GM23338 (cell line): ENCODE results near the gene FKBP1A. TPM values are rescaled to one million over a fixed set of nuclear protein-coding genes. Genes with fewer than 3 reads are reported as not detected.

Experiments
- ATAC-seq: fragments of 200-7000 bp; cut with Tn5 transposase; 3 replicates; pipeline ENCODE4 v1.9.1; 2020
- DNase-seq: peaks from one replicate; pipeline ENCODE4 v3.0.0-alpha.2; 2015; ENCODE audit warnings: low spot score
- H2AFZ ChIP-seq: fragments of 200-600 bp; sonication (generic); 2 replicates; pipeline ENCODE4 v1.8.0; 2016; ENCODE audit warnings: antibody characterized with exemption, mild to moderate bottlenecking, moderate library complexity
- H3F3A ChIP-seq: fragments of 200-600 bp; sonication (generic); replicated peaks from 2 replicates; pipeline ENCODE4 v1.8.0; 2017; ENCODE audit warnings: antibody characterized with exemption, mixed run types, low read depth
- H3K27ac ChIP-seq: fragments of 200-600 bp; sonication (generic); 2 replicates; pipeline ENCODE4 v1.6.1; 2016; ENCODE audit warnings: low read depth
- H3K27me3 ChIP-seq: fragments of 200-600 bp; sonication (generic); 2 replicates; pipeline ENCODE4 v1.8.0; 2016; ENCODE audit warnings: mild to moderate bottlenecking, mixed run types, moderate library complexity; ENCODE audit not compliant: insufficient read depth
- H3K36me3 ChIP-seq: fragments of 200-600 bp; sonication (generic); 2 replicates; pipeline ENCODE4 v1.8.0; 2016; ENCODE audit warnings: mild to moderate bottlenecking; ENCODE audit not compliant: insufficient read depth
- H3K4me1 ChIP-seq: fragments of 200-600 bp; sonication (generic); 2 replicates; pipeline ENCODE4 v1.8.0; 2016; ENCODE audit warnings: mild to moderate bottlenecking, moderate library complexity; ENCODE audit not compliant: insufficient read depth
- H3K4me2 ChIP-seq: fragments of 200-600 bp; sonication (generic); 2 replicates; pipeline ENCODE4 v1.7.1; 2017; ENCODE audit warnings: mixed run types
- H3K4me3 ChIP-seq: fragments of 200-600 bp; sonication (generic); 2 replicates; pipeline ENCODE4 v1.6.1; 2016; ENCODE audit warnings: mixed run types
- H3K79me2 ChIP-seq: fragments of 200-600 bp; sonication (generic); replicated peaks from 2 replicates; pipeline ENCODE4 v1.8.0; 2017; ENCODE audit warnings: mild to moderate bottlenecking; ENCODE audit not compliant: insufficient read depth
- H3K9me2 ChIP-seq: fragments of 200-600 bp; sonication (generic); 2 replicates; pipeline ENCODE4 v1.8.0; 2017; ENCODE audit not compliant: insufficient read depth
- H4K20me1 ChIP-seq: fragments of 200-600 bp; sonication (generic); replicated peaks from 2 replicates; pipeline ENCODE4 v1.8.0; 2017; ENCODE audit warnings: mild to moderate bottlenecking; ENCODE audit not compliant: insufficient read depth
- H3K27ac Mint-ChIP-seq: 2 replicates; pipeline ENCODE4 v1.8.0; 2020; ENCODE audit warnings: inconsistent platforms, mild to moderate bottlenecking, moderate library complexity, mixed read lengths
- H3K27me3 Mint-ChIP-seq: 3 replicates; pipeline ENCODE4 v1.8.0; 2022; ENCODE audit warnings: low read depth, mild to moderate bottlenecking, moderate library complexity, mixed read lengths, inconsistent platforms; ENCODE audit not compliant: insufficient read depth, poor library complexity
- H3K36me3 Mint-ChIP-seq: 3 replicates; pipeline ENCODE4 v1.8.0; 2021; ENCODE audit warnings: low read depth, mild to moderate bottlenecking, inconsistent platforms, moderate library complexity, mixed read lengths
- H3K4me1 Mint-ChIP-seq: 3 replicates; pipeline ENCODE4 v1.8.0; 2020; ENCODE audit warnings: mild to moderate bottlenecking, inconsistent platforms, mixed read lengths
- H3K4me3 Mint-ChIP-seq: 3 replicates; pipeline ENCODE4 v1.8.0; 2021; ENCODE audit warnings: moderate library complexity, mild to moderate bottlenecking, inconsistent platforms, mixed read lengths
- H3K9me3 Mint-ChIP-seq: 3 replicates; pipeline ENCODE4 v1.8.0; 2020; ENCODE audit warnings: moderate library complexity, mild to moderate bottlenecking, inconsistent platforms, mixed read lengths
- CREB1 ChIP-seq: fragments of 250-450 bp; sonication (Bioruptor Pico); IDR thresholded peaks from 2 replicates; pipeline ENCODE4 v1.5.0; 2020; ENCODE audit warnings: low read depth, mild to moderate bottlenecking, moderate library complexity
- CTCF ChIP-seq, 2 experiments: fragments of 200-600 bp in 1 of 2; sonication (generic) in 1 of 2; conservative IDR thresholded peaks; 2 replicates each; pipeline versions ENCODE4 v1.5.1 to v1.6.1; 2016 to 2017; ENCODE audit warnings: antibody characterized with exemption in 2 of 2, low read depth in 2 of 2, mild to moderate bottlenecking in 2 of 2, moderate library complexity in 1 of 2
- ETS1 ChIP-seq: IDR thresholded peaks from 2 replicates; pipeline ENCODE4 v1.6.1; 2016; ENCODE audit warnings: antibody characterized with exemption
- EZH2 ChIP-seq: fragments of 200-600 bp; sonication (generic); IDR thresholded peaks from one replicate; pipeline ENCODE4 v1.8.0; 2017; ENCODE audit warnings: antibody characterized with exemption, mild to moderate bottlenecking, low read depth; ENCODE audit not compliant: unreplicated experiment
- EZH2phosphoT487 ChIP-seq: fragments of 200-600 bp; sonication (generic); IDR thresholded peaks from one replicate; pipeline ENCODE4 v1.8.1; 2018; ENCODE audit warnings: antibody characterized with exemption; ENCODE audit not compliant: unreplicated experiment
- JUNB ChIP-seq: IDR thresholded peaks from one replicate; pipeline ENCODE4 v1.6.1; 2016; ENCODE audit warnings: antibody characterized with exemption; ENCODE audit not compliant: unreplicated experiment
- NANOG ChIP-seq: IDR thresholded peaks from 2 replicates; pipeline ENCODE4 v1.6.1; 2016; ENCODE audit warnings: antibody characterized with exemption, borderline replicate concordance
- POLR2AphosphoS5 ChIP-seq: IDR thresholded peaks from 2 replicates; pipeline ENCODE4 v1.6.1; 2016; ENCODE audit warnings: antibody characterized with exemption, low read depth
- REST ChIP-seq: IDR thresholded peaks from one replicate; pipeline ENCODE4 v1.6.1; 2018; ENCODE audit warnings: antibody characterized with exemption; ENCODE audit not compliant: unreplicated experiment
- STAT1 ChIP-seq: IDR thresholded peaks from one replicate; pipeline ENCODE4 v1.6.1; 2016; ENCODE audit warnings: antibody characterized with exemption; ENCODE audit not compliant: unreplicated experiment
- ZNF114 ChIP-seq: fragments of 250-450 bp; sonication (Bioruptor Pico); IDR thresholded peaks from 2 replicates; pipeline ENCODE4 v1.5.0; 2020; ENCODE audit warnings: mild to moderate bottlenecking, moderate library complexity
- ZNF331 ChIP-seq: fragments of 250-450 bp; sonication (Bioruptor Pico); IDR thresholded peaks from 2 replicates; pipeline ENCODE4 v1.5.0; 2020; ENCODE audit warnings: low read depth, mild to moderate bottlenecking, moderate library complexity
- ZNF462 ChIP-seq: fragments of 250-450 bp; sonication (Bioruptor Pico); IDR thresholded peaks from 2 replicates; pipeline ENCODE4 v1.5.0; 2020; ENCODE audit warnings: mild to moderate bottlenecking, moderate library complexity
- polyA plus RNA-seq: library from polyadenylated mRNA; unstranded; fragments of >200 nt; fragmentation: Nextera tagmentation; extraction: Ambion mirVana; gene quantifications from 2 replicates; pipeline ENCODE4 v1.2.1, GENCODE V29; 2016
- total RNA-seq: library from RNA; depleted of rRNA; stranded (reverse); fragments of >200 nt; shearing (Covaris generic); gene quantifications from 2 replicates; pipeline ENCODE4 v1.2.3, GENCODE V29; 2014

Gene FKBP1A
- total and polyA plus RNA-seq, 2 experiments from 2014 or later = 171 to 350 TPM

DNA sequence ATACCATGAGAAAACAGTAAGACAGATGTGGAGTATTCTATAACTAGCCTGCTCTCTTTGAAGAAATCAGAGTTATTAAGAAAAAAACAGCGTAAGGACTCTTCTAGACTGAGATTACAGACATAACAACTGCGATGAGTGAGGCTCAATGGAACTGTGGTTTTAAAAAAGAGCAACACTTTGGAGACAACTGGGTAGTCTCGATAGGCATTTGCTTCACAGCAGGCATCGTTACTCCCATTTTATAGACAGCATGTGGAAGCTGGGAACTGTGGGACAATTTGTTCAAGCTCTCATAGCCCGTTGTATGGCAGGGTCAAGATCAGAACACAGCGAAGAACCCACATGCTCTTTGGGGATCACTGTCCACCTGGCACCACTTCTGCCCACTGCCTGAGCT, 4.6 kb downstream of the FKBP1A start:
- Histone ChIP-seq H3F3A (0 out of 2 replicates have a peak, but pooled peaks cover 3% of the 10 kb centered on the region), H3K9me2 (no peaks in the 10 kb centered on the region), H3K79me2 (peaks cover 94% of the 10 kb centered on the region), H4K20me1 (peaks cover 79% of the 10 kb centered on the region), H3K27ac (no peak overlapping the region), H3K4me3 (no peak overlapping the region), H3K4me1 (peaks cover 36% of the 10 kb centered on the region), H2AFZ (no peak overlapping the region), H3K36me3 (no peaks in the 10 kb centered on the region), H3K4me2 (no peak overlapping the region), H3K27me3 (no peaks in the 10 kb centered on the region)
- Mint-ChIP-seq H3K27ac (no peak overlapping the region), H3K9me3 (no peaks in the 10 kb centered on the region; the same call in 2 of the 3 replicates), H3K27me3 (peaks cover 5% of the 10 kb centered on the region), H3K4me3 (no peak overlapping the region; the same call in 2 of the 3 replicates), H3K36me3 (peaks cover 2% of the 10 kb centered on the region; the same call in 1 of the 3 replicates), H3K4me1 (peaks cover 49% of the 10 kb centered on the region)
- DNase-seq = no peak
- TF ChIP-seq NANOG (no peak), REST (no peak), ZNF114 (CRISPR knock-in tag) (no peak), JUNB (no peak), EZH2phosphoT487 (no peak), ZNF331 (no peak), EZH2 (no peak), CTCF (conservative IDR thresholded peaks at IDR 0.05; ENCODE audit: low read depth in 2 of 2) (no peak), ZNF462 (CRISPR knock-in tag) (no peak), ETS1 (no peak), POLR2AphosphoS5 (no peak), CREB1 (CRISPR knock-in tag) (no peak), STAT1 (no peak)
- no peak for ATAC-seq
